Measurements from ENCODE around the gene RNF212.

GRCh38 chr4:1056671-1057402 lies 56.5 kb downstream of the RNF212 start:
- TF ChIP-seq CTCF (IDR thresholded peaks at IDR 0.05) = no peak
- no peak for TF ChIP-seq POLR2A (IDR thresholded peaks at IDR 0.05)

Measured in uterus (tissue), 2 donors.